HG03103 (cell line): ENCODE results near the gene IL7R.

Experiments used
- ATAC-seq: cut with Tn5 transposase; IDR thresholded peaks from one replicate; pipeline ENCODE4 v1.9.1; 2021; ENCODE audit warnings: low read depth; ENCODE audit not compliant: unreplicated experiment

Gene IL7R

DNA sequence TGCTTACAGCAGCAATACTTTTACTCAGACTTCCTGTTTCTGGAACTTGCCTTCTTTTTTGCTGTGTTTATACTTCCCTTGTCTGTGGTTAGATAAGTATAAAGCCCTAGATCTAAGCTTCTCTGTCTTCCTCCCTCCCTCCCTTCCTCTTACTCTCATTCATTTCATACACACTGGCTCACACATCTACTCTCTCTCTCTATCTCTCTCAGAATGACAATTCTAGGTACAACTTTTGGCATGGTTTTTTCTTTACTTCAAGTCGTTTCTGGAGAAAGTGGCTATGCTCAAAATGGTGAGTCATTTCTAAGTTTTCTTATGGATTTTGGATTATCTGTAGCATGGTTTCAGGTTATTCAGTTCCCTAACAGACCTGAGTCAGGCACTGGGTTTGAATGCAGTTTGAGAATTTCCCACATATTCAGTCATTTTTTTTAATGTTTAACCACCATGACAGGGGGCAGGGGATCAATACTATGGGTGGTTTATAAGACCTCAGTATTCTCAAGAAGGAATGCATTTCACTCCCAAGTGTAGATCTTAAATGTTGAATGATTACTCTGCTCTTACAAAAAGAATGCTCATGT lies at the start of gene IL7R:
Gene IL7R (plus strand): TSS at position 127 of the 587 bp plus-strand sequence. CDS start 87 bp downstream, at position 214.
- ATAC-seq = peak; percentile 43

DNA sequence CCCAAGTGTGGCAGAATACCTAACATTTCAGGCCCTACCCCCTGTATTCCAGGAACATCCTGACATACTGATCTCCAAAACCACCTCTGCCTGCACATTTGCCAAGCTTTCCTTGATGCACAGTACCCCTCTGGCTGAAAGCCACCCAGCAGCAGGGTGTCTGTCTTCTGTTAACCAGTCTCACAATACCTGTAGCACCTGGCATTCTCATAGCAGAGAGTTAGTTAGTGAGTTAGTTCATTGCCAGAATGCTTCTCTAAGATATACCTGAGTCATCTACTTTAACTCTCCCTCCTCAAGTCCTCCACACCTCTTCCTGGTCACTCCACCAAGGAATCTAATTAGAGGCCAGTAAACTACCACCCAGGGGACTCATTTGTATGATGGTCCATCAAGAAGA lies 46.1 kb upstream of the IL7R start:
- no peak for ATAC-seq

DNA sequence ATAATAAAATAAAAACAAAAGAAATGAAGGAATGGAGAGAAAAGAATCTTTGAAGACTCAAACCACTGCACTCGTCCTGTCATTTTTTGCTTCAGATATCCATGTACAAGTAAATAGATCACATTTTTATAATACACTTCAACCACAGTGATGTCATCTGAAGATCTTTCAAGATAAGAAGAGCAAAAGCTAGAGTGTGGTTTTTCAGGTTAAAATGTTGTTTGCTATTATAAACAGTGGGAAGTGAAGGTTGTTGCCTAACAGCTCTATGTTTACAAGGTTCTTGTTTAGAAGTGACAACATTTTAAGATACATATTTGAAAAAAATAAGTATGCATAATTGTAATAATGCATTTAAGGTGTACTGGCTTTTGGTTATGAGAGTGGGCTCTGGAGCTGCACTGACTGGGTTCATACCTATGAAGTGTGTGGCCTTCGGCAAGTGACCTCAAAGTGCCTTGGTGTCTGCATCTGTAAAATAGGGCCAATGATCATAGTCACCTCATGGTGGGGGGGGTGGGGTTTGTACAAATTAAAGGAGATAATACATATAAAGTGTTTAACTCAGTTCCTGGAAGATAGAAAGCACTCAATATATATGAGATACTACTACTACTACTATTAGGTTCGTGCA lies 45.5 kb upstream of the IL7R start:
- no peak for ATAC-seq

- ATAC-seq = no peak
Measured at GRCh38 chr5:35813521-35813920, 43.2 kb upstream of the IL7R start.

- peak; percentile 97 for ATAC-seq
Measured at GRCh38 chr5:35815089-35815936, 41.4 kb upstream of the IL7R start.

DNA sequence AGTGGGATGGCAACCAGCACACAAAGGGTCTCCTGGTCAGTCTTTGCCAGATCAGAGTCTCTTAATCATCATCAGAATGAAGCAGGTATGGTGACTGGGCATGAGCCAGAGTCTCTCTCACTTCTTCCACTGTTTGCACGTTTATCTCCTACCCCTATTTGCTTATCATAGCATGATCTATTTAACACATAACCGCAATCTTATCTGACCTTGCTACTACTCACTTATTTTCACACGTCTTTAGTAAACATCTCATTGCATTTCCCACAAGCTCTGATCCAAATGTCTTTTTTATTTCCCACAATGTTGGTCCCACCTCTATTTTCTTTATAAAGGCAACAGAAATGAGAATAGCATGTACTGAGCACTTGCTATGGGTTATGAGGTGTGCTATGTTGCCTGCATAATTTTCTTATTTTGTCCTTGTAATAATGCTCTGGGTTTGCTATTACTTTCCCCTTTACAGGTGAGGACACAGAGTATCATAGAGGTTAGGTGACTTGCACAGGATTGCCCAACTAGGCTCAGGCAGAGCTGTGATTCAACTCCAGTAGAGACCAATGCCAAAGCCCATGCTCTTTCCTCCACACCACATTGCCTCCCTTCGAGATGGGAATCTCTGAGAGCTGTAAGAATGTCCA lies 39.7 kb upstream of the IL7R start:
- ATAC-seq = no peak

- no peak for ATAC-seq
Measured at GRCh38 chr5:35819026-35819425, 37.7 kb upstream of the IL7R start.

DNA sequence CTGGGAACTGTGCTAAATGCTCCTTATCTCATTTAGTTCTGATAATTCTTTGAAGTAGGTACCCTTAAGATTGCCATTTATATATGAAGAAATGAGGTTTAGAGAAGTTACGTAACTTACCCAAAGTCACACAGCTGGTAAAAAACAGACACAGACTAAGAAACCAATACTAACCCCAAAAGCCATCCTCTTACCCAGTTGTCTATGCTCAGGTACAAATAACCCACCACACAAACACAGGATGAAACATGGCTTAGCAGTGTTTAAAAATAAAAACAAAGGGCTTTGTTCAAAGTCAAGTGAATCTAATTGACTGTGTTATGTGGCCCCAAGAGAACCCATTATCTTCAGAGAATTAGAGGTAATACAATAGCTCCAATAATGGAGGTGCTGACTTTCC lies 37.0 kb upstream of the IL7R start:
- ATAC-seq = no peak

- no peak for ATAC-seq
Measured at GRCh38 chr5:35820735-35821134, 36.0 kb upstream of the IL7R start.

- no peak for ATAC-seq
Measured at GRCh38 chr5:35821513-35821912, 35.2 kb upstream of the IL7R start.

GRCh38 chr5:35822511-35822910 lies 34.2 kb upstream of the IL7R start:
- ATAC-seq = no peak

GRCh38 chr5:35823347-35824098 lies 33.2 kb upstream of the IL7R start:
- ATAC-seq = no peak

GRCh38 chr5:35826056-35826455 lies 30.6 kb upstream of the IL7R start:
- ATAC-seq = no peak

GRCh38 chr5:35826554-35826953 lies 30.1 kb upstream of the IL7R start:
- no peak for ATAC-seq

- no peak for ATAC-seq
Measured at GRCh38 chr5:35828082-35828598, 28.6 kb upstream of the IL7R start.

- ATAC-seq = no peak
Measured at GRCh38 chr5:35830587-35830986, 26.1 kb upstream of the IL7R start.

GRCh38 chr5:35832762-35833161 lies 23.9 kb upstream of the IL7R start:
- no peak for ATAC-seq

DNA sequence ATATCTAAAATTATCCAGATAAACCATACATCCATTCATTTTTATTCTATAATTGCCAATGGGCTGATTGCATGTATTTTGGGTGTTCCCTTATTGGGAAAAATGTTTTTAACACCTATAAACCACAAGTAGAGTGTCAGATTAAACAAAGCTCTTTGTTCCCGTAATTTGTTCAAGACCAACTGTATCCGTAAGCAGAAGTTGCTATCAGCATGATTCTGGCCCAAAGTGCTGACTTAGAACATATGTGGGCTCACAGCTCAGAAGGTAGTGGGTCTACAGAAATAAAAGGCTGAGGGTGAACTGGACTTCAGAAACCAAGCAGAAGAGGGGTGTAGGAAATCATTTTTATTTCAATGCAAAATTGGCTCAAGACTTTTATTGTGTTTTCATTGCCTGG lies 23.5 kb upstream of the IL7R start:
- ATAC-seq = no peak

DNA sequence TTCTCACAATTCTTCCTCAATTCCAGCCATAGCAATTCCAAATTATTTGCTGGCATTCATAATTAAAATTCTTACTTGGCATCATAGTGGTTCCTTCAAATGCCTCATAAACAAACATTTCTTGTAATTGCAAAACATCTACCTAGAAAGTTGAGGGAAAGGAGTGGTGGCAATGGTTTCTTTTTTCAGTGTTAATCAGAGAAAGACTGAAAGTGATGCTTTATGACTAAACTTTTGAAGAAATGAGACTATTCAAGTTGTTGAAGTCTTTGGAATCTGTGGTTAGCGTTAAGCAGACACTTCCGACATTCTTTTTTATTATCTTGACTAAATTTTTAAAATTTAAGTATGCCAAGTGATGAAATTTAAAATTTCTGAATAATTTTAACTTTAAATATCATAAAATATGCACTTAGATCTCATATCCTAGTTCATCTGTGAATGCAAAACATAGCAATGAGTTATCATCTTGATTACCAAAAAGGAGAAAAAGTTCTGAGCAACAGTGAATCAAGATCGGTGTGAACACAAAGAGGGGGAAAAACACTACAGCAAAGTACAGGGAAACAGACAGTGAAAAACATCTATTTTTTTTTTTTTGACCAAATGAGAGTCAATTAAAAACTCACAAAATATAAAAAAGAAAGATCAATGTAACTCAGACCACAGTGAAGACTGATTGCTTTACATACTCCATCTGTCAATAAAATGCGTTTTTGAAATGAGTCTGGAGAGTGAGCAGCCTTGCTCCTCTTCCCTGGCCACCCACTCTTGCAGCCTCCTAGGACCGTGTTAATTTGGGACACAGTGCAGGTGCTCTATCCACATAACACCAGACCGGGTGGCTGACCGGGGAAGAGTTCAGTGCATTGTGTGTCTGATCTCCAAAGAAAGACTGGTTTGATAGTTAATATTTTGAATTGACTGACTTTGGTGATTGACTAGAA lies 20.6 kb upstream of the IL7R start:
- ATAC-seq = no peak
